GM19238 (cell line): Measurements from ENCODE around the gene C1QTNF3.

Source experiments
- DNase-seq: peaks from one replicate; pipeline ENCODE4 v3.0.0; 2011; ENCODE audit warnings: low spot score; ENCODE audit not compliant: insufficient read length

The C1QTNF3 gene

DNA sequence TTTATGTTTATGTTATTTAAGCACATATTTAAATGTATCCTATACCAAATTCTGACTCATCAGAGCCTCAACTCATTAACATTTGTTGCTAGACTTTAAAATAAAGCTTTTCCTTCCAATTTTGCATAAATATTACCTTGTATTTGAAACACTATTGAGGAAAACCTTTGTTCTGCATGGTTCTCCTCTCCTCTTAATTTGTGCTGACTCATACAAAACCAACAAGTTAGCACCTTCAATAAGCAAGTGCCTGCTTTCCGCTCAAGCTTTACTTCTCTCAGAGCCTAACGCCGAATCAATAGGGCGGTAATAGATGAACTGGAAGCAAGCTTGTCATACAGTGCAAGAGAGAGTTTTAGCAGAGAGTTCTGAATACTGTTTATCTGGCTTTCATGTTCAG is 43.0 kb downstream of the C1QTNF3 start:
- DNase-seq, result no peak

DNA sequence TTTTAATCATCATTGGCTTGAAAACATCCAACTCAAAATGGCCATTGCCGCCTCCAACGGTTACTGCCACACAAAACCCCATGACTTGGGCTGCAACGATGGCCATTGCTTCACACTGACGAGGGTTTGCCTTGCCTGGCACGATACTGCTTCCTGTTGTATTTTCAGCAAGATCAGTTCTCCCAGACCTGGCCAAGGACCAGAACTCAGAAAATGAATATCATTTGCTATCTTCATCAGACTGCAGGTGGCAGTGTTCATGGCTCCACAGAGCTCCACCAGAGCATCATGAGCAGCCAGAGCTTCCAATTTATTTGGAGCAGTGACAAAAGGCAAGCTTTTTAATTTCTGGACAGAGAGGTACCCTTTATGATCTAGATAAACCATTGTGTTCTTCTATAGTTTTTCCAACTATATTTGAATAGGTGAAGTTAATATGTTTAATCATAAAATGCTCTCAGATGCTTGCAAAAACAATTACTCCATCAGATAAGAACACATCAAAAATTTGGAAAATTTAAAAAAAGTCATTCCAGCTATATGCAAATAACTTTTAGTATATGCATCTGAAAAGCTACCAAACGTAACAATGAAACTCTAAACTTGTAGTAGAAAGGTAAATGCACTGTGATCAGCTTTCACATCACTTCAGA is 45.6 kb downstream of the C1QTNF3 start:
- peak; percentile 33 for DNase-seq

DNA sequence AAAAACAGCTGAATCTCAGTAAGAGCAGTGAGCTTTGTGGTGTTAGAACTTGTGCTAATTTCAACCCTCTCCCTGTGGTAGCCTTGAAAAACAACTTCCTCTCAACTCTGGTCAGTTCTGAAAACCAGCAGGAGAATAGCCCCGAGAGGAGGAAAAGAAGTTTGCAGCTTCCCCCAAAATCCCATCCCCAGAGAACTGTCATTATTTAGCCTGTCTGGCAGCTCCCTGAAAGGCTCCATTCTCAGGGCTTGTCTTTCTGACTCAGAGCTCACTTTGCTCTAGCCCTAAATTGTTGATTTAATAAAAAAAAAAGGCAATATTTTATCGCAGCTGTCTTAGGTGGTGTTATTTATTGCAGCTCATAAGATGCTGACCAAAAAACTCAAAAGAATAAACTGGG is 47.1 kb downstream of the C1QTNF3 start:
- no peak for DNase-seq

DNA sequence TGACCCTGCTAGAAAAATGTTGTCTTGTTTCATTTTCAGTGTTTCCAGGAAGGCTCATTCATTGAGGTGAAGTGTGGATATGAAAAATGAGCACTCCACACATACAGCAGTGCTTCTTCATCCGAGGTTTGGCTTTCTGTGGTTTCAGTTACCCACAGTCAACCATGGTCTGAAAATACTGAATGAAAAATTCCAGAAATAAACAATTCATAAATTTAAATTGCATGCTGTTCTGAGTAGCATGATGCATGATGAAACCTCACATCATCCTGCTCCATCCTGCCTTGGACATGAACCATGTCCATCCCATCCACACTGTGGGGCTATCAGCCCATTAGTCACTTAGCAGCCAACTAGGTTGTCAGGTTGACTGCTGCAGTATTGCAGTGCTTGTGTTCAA is 48.2 kb downstream of the C1QTNF3 start:
- no peak for DNase-seq

DNA sequence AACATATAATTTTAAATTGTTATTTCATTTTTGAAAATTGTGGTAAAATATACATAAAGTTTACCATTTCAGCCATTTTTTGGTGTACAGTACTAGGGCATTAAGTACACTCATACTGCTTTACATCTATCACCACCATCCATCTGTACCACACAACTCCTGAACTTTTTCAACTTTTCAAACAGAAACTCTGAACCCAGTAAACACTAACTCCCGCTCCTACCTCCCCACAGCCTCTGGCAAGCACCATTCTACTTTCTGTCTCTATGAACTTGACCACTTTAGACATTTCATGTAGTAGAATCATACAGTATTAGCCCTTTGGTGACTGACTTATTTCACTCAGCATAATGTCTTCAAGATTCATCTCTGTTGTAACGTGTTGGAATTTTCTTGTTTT is 50.1 kb downstream of the C1QTNF3 start:
- DNase-seq, result no peak

DNA sequence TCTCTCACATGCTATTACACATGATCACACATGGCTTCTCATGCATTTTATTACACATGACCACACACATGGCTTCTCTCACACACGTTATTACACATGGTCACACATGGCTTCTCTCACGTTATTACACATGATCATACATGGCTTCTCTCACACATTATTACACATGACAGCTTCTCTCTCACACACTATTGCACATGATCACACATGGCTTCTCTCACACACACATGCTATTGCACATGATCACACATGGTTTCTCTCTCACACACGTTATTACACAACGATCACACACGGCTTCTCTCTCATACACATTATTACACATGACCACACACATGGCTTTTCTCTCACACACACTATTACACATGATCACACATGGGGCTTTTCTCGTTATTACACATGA is 57.6 kb downstream of the C1QTNF3 start:
- DNase-seq, result no peak

DNA sequence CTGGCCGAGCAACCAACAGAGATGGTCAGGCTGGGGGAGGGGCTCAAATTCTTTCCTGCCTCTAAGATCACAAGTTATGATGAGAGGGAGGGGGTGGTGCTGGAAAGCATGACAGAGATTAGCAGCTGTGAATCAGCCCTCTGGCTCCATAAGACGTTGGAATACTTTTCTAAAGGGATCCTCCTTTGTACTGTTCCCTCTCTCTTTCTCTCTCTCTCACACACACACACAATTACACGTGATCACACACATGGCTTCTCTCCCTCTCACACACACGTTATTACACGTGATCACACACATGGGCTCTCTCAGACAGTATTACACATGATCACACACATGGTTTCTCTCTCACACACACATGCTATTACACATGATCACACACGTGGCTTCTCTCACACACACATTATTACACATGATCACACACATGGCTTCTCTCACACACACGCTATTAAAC is 58.3 kb downstream of the C1QTNF3 start, which contains the start of gene SLC45A2:
Gene SLC45A2, minus strand, starts transcription at position 23 of the 454 bp plus-strand sequence. CDS start 110 bp downstream, outside the sequence.
- DNase-seq, result no peak

DNA sequence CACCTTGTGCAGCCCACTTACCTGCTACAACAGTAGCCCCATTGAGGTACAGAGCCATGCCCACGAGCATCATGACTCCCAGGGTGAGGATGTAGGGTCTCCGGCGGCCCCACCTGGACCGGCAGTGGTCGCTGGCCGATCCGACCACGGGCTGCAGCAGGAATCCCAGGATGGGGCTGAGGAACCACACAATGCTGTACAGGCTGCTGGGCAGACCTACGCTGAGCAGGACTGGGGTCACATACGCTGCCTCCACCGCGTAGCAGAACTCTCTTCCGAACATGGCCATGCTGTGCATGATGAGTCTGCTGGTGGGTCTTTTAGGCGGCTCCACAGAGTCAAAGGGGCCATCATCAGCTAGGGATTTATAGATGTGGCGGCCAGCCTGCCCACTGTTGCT is 58.8 kb downstream of the C1QTNF3 start:
- DNase-seq, result no peak

DNA sequence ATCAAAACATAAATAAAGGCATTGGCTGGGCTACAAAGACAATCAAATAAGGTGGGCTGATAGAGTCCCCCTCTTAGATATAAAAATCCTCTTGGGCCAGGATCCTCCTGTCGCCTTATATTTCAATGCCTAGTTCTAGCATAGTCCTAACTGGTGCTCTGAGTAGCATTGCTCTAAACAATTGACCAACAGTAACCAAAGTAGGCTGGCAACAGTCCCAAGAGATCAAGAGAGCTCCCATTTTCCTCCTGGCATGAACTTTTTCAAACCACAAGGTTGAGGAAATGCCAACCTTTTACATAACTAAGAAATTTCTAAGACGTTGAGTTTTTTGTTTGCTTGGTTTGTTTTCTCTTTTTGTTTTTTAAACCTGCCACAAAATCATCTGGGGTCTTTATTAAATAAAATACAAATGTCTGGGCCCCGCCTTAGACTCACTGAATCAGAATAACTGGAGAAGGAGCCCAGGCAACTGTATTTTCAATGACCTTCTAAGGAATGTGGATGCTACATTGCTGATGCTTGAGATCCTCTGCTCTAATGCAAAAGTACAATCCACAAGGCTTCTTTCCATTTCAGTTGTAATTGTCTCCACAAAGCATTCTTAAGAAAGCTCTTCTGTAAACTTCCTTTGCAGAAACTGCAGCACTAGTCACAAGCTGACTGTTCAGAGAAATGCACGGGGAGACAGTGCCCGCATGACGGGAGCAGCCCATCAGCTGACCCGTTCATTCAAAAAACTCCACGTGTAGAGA is 61.4 kb downstream of the C1QTNF3 start:
- no peak for DNase-seq

DNA sequence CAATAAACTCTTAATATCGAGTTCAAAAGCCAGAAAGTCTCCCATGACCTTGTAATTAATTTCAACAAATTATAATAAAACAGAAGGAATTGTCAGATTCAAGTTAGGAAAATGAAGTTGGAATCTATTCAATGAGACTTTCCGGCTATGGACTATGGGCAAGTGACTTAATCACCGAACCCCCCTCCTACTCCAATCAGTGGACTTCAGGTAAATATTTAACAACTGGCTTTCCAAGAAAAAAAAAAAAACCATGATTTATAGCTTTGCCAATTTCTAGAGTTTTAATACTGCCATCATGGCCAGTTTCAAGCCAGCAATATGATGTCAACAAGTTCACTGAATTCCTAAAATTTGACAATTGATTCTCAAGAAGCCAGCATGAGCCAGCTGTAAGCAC is 63.0 kb downstream of the C1QTNF3 start:
- DNase-seq, result no peak

DNA sequence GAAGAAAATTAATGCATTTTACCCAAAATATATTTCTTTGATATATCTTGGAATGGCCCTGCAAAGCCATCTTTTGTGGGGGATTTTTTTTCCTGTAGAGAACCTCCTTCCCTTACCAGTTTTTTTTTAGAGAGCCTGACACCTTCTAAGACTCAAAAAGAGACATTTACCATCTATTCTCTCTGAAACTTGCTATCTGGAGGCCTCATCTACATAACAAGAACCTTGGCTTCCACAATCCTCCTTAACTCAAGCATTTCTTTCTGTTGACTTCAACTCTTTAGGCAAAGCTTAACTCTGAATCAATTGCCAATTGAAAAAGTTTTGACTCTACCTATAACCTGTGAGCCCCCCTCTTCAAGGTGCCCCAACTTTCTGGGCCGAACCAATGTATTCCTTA is 64.7 kb downstream of the C1QTNF3 start:
- no peak for DNase-seq

DNA sequence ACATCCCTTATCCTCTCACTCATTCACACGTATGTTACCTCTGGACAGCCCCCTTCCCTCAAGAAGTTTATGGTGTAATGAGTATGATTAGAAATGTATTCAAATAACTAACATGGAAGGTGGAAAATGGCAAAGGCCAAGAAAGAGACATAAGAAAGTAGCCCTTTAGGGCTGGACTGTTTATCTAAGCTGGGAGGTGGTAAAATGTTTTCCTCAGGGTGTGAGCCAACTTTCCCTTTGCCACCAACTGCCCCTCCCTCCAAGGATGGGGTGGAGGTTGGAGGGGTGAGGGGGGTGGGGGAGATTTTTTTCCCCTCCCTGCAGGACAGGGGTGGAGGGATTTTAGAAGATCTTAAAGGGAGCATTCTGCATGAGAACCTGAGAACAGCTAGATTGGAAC is 66.7 kb downstream of the C1QTNF3 start:
- no peak for DNase-seq

DNA sequence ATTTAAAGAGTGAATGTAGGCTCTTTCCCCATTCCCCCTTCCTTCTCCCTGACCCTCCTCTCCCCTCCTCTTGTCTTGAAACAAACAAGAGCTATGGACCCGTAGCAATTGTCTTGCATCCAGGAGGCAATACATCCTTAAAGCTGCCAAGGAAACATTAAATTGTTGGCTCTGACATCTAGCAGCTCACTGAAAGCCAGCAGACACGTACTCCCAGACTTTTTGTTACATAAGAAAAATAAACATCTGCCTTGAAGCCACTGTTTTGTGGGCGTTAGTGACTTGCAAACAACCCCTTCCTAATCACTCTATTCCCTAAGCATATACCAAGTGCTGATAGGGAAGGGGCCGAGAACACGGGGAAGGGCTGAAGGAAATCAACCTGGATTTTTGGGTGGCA is 67.2 kb downstream of the C1QTNF3 start:
- no peak for DNase-seq

DNA sequence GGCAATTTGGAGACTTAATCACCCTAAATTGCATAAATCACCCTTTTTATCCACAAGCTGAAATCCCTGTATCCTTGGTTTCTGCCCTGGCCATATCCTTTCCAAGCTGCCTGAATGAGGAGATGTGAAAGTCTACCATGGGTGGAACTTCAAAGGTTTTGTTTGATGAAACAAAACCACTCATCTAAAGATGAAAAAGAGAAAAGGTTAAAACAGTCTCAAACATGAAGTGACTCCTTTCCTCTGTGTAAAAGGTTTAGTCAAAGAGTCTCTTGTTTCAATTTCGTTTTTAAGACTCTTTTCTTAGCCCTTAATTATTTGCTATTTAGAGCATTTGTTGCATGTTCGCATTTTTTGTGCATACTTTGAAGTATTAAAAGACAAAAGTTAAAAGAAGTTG is 69.7 kb downstream of the C1QTNF3 start:
- DNase-seq, result no peak

DNA sequence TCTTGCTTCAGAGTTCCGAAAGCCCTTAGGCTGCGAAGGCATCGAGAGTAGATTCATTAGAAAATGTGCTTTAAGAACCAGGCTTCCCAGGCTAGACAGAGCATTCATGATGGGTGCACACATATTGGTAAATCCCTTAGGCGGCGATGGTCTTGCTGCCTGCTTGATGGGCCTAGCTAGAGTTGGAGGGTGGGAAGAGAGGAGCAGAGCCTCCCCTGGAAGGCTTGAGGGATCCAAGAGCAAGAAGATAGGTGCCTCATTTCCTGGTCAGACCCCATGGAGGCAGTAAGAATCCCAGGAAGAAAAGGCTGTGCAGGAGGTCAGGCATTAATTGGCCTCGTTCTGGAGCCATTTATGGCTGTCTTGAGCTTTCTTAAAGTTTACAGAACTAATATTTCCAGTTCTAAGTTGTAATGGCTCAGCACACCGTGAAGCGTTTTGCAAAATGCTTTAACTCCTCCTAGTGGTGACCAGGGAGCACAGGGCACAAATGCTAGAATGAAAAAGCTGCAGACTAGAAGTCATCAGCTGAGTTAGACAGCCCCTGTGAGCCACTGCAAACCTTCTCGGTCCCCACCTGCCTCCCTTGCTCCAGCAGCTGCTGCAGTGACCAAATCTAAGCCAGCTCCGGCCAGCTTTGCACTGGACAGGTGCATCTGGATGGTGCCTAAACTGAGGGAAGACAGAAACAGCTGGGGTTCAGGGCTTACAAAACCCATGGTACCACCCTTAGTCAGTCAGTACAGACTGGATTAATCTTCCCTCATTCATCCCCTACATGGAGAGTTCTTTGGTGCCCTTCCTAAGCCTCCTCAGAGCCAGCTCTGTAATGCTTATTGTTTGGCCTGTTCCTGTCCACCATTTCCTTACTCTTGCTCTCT is 73.2 kb downstream of the C1QTNF3 start:
- peak; percentile 34 for DNase-seq

DNA sequence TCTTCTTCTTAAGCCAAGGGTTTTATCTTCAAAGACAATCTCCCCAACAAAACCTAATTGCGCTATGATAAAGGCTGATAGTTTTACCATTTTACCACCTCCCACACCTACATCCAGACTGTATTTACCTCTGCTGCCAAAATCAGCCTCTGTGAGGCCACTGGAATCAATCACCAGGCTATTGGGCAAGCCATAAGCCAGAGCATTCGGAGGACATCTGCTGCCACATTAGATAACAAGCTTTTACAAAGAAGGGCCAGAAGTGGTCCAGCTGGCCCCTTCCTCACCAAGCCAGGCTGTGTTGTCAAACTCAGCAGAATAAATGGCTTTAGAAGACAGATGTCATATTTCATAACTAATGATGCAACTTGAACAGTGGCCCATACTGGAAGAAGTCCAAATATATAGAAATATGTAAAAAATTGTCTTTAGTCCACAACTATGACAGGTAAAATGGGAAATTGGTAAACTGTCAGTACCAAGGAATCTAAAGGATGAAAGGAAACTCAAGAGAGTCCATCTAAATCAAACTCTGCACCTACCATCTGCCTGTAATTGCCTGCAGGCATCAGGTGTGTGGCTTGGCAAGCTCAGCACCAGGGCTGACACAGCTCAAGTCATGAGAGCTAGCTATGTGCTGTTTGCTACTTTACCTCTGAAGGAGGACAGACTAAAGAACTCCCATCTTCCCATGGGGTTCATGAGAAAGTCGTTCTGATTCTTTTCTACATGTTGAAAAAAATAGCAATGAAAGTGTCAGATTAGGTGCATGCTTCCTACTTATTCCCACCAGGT is 74.6 kb downstream of the C1QTNF3 start:
- no peak for DNase-seq
